Measurements from ENCODE around the gene IL12RB1.
"Not testable (repeated sequence)": the region's sequence is repeated elsewhere in the genome, so short reads cannot be mapped to it uniquely, and the experiment has no call there.

The IL12RB1 gene

DNA sequence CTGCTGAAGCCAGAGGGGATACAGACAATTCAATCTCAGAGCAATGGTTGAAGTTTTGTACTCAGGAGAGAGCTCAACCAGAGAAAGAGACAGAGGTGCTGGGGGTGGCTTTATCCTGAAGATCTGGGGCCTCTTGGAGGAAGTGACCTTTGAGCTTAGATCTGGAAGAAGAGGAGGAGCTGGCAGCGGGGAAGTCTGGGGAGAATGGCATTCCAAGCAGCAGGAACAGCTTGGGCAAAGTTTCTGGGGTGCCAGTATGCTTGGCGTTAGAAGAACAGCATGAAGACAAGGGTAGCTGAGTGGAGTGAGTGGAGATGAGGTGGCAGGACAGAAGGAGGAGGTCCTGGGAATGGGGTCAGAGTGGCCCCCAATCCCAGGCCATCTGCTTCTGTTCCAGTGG lies 22.2 kb upstream of the IL12RB1 start:
- no peak for TF ChIP-seq JUND (IDR thresholded peaks at IDR 0.05; ENCODE audit: low read depth)
- no peak for DNase-seq (ENCODE audit: low read depth in 1 of 2, low spot score in 1 of 2)
- in situ Hi-C loops (cut with HindIII; ENCODE audit: low pct_unique_long_range_greater_than_20kb, low sequenced_read_pairs): no loop called here

DNA sequence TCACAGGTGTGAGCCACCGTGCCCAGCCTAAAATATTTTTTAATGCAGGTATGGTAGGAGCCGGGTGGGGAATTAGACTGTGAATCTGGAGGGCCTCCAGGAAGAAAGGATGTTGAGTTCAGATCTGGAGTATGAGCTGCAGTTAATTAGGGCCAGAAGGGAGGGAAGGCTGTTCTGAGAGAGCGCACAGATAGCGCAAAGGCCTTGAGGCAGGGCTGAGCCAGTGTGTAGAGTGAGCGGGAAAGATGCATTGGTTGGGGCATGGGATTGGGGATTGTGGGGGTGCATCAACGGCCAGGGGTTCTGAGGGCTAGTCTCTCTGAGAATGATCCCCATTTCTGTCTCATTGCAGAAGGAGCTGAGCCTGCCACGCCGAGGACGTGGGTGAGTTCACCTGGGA lies 20.5 kb upstream of the IL12RB1 start:
- no peak for DNase-seq (ENCODE audit: low read depth in 1 of 2, low spot score in 1 of 2)
- in situ Hi-C loops (cut with HindIII; ENCODE audit: low pct_unique_long_range_greater_than_20kb, low sequenced_read_pairs): no loop called here
- TF ChIP-seq JUND (IDR thresholded peaks at IDR 0.05; ENCODE audit: low read depth): no peak

DNA sequence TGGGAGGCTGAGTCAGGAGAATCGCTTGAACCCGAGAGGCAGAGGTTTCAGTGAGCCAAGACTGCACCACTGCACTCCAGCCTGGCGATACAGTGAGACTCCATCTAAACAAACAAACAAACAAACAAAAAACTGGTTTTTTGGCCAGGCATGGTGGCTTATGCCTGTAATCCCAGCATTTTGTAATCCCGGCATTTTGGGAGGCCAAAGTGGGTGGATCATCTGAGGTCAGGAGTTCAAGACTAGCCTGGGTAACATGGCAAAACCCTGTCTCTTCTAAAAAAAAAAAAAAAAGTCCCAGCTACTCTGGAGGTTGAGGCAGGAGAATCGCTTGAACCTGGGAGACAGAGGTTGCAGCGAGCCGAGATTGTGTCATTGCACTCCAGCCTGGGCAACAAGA lies 18.5 kb upstream of the IL12RB1 start:
- in situ Hi-C loops (cut with HindIII; ENCODE audit: low pct_unique_long_range_greater_than_20kb, low sequenced_read_pairs); DNase-seq (ENCODE audit: low read depth in 1 of 2, low spot score in 1 of 2): not testable (repeated sequence)

DNA sequence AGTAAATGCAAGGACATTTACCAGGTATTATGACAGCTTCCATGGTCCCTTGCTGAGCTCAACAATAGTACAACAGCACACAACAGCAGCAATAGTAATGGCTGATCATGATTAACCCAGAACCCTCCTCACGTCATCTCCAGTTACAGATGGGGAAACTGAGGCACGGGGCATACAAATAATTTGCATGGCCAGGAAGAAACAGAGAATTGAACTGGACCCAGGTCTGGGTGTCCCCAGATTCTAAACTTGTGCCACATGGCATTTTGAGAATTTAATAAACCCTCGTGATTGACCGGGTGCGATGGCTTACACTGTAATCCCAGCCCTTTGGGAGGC lies 18.0 kb upstream of the IL12RB1 start:
- no peak for DNase-seq (ENCODE audit: low read depth in 1 of 2, low spot score in 1 of 2)
- TF ChIP-seq JUND (IDR thresholded peaks at IDR 0.05; ENCODE audit: low read depth): no peak
- in situ Hi-C loops (cut with HindIII; ENCODE audit: low pct_unique_long_range_greater_than_20kb, low sequenced_read_pairs): no loop called here

DNA sequence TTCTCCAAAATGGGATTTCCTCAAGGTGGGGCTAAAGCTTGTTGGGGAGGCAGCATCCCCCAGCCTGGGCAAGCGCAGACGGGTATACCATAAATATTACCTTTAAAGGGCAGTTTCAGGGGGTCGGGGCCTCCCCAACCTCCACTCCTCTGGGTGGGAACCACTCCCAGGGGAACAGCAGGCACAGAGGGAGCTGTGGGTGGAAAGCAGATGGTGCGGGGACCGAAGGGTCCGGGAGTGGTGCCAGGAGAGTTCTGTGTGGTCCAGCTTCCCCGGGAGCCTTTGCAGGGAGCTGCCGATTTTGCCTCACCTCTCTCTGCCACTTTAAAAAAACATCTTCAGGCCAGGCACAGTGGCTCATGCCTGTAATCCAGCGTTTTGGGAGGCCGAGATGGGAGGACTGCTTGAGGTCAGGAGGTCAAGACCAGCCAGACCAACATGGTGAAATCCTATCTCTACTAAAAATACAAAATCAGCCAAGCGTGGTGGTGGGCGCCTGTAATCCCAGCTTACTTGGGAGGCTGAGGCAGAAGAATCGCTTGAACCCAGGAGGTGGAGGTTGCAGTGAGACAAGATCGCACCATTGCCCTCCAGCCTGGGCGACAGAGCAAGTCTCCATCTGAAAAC lies 16.3 kb upstream of the IL12RB1 start:
- TF ChIP-seq JUND (IDR thresholded peaks at IDR 0.05; ENCODE audit: low read depth): no peak
- in situ Hi-C loops (cut with HindIII; ENCODE audit: low pct_unique_long_range_greater_than_20kb, low sequenced_read_pairs): no loop called here

DNA sequence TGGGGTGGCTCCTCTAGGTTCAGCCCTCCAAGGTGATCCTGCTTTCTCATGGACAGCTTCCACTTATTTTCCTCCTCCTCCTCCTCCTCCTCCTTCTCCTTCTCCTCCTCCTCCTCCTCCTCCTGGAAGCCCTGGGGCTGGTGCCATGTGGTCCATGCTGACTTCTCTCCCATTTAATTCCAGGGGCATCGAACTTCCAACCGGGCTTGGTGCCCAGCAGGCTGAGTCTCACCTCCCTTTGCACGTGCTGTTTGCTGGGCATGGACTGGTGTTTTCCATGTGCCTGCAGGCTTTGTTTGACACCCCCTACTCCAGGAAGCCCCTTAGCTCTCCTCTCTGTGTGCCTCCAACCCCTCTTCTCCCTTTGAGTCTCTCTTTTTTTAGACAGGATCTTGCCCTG lies 14.5 kb upstream of the IL12RB1 start:
- DNase-seq (ENCODE audit: low read depth in 1 of 2, low spot score in 1 of 2): no peak
- no peak for TF ChIP-seq JUND (IDR thresholded peaks at IDR 0.05; ENCODE audit: low read depth)
- in situ Hi-C loops (cut with HindIII; ENCODE audit: low pct_unique_long_range_greater_than_20kb, low sequenced_read_pairs): no loop called here

More for the DNA sequence above, 16.3 kb upstream of the IL12RB1 start:
- DNase-seq (ENCODE audit: low read depth in 1 of 2, low spot score in 1 of 2): no peak

DNA sequence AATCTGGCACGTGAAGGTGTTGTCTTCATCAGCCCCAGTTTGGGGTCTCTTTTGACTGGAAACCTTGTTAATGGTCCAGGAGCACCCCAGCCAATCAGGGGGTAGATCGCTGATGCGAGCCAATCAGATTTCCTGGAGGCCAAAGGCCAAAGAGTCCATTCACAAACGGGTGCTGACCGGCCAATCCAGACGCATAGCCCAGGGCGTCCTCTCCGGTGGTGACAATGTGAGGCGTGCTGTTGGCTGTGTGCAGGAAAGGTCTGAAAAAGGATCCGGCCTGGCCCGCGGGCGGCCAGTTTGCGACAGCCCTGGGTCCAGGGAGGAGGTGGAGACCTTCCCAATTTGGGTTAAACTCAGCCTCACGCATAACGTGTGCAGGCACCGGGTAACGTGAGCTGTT lies 14.0 kb upstream of the IL12RB1 start:
- in situ Hi-C loops (cut with HindIII; ENCODE audit: low pct_unique_long_range_greater_than_20kb, low sequenced_read_pairs): no loop called here
- TF ChIP-seq JUND (IDR thresholded peaks at IDR 0.05; ENCODE audit: low read depth): no peak
- DNase-seq (ENCODE audit: low read depth in 1 of 2, low spot score in 1 of 2): peak; percentile 53 to 78

DNA sequence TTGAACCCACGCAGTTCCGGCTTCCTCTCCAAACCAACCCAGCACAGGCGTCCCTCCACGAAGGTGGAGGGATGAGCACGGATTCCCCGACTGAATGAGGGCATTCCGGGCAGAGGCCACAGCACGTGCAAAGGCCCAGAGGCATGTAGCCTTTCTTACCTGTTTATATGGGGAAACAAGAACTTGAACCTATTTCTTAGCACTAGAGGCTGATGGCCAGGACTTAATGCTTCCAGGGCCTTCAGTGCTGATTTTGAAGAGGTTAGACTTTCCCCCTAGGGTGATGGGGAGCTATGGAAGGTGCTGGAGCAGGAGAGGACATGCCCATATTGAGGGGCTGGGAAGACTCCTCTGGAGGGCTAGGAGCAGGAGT lies 12.9 kb upstream of the IL12RB1 start:
- DNase-seq (ENCODE audit: low read depth in 1 of 2, low spot score in 1 of 2): no peak
- no peak for TF ChIP-seq JUND (IDR thresholded peaks at IDR 0.05; ENCODE audit: low read depth)
- in situ Hi-C loops (cut with HindIII; ENCODE audit: low pct_unique_long_range_greater_than_20kb, low sequenced_read_pairs): no loop called here

DNA sequence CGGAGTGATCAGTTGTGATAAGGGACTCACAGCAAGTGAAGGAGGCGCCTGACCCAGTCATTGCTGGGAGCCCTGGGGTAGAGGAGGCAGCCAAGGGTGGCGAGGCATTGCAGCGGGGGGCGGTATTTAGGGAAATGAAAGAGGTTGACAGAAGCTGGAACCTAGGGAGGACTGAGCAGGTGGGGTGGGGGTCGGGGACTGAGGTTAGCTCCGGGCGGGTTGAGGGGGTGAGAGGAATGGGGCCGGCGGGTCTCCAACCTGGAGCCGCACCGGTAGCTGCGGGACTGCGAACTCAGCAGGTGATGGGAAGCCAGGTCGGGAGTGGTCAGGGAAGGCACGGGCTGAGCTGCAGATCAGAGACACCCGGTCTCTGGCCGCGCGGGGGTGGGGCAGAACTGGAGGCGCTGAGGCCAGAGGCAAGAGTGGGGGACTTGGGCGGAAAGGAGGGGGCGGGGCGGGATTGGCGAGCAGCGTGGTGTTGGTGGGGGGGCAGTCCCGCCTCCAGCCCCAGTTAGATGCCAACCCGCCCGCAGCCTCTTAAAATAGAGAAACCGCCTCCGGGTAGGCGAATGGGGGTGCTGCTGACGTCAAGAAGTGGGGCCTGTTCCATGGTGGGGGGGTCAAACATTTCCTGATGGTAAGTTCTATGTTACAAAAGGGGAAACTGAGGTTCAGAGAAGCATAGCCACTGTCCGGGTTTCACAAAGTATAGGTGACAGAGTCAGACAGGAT lies 12.3 kb upstream of the IL12RB1 start:
- TF ChIP-seq JUND (IDR thresholded peaks at IDR 0.05; ENCODE audit: low read depth): no peak
- in situ Hi-C loops (cut with HindIII; ENCODE audit: low pct_unique_long_range_greater_than_20kb, low sequenced_read_pairs): no loop called here
- DNase-seq (ENCODE audit: low read depth in 1 of 2, low spot score in 1 of 2): no peak

DNA sequence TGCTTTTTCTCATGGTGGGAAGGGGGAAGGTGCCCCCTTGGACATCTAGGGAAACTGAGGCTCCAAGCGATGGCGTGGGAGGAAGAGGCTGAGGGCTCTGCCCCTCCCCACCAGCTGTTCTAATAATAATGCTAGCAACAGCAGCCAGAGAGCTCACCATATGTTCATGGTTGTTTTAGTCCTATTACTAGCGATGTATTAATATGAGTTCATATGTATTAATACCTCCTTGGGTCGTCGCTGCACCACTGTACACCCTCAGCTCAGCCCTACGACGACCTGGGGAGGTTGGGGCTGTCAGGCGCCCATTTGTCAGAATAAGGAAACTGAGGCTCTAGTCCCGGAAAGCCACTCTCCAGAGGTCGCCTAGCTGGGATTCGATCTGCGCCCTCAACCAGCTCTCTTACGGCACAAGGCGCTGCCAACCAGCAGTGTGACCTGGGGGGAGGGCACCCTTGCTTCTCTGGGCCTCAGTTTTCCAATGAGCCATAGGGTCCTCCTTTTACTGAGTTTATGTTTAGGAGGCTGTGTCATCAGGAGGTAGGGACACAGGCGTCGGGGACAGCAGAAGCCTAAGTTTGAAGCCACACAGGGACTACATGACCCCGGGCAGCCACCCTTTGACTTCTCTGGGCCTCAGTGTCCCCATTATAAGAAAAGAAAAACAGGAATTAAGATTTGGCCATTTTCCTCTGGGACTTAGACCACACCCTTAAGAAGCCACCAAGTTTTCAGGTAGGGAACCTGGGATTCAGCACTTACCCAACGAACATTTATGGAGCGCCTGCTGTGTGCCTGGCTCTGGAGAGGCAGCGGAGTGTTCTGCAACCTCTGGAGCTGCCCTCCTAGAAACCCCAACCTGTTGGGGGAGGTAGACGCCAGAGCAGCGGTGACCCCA lies 11.5 kb upstream of the IL12RB1 start:
- DNase-seq (ENCODE audit: low read depth in 1 of 2, low spot score in 1 of 2): no peak
- in situ Hi-C loops (cut with HindIII; ENCODE audit: low pct_unique_long_range_greater_than_20kb, low sequenced_read_pairs): no loop called here

DNA sequence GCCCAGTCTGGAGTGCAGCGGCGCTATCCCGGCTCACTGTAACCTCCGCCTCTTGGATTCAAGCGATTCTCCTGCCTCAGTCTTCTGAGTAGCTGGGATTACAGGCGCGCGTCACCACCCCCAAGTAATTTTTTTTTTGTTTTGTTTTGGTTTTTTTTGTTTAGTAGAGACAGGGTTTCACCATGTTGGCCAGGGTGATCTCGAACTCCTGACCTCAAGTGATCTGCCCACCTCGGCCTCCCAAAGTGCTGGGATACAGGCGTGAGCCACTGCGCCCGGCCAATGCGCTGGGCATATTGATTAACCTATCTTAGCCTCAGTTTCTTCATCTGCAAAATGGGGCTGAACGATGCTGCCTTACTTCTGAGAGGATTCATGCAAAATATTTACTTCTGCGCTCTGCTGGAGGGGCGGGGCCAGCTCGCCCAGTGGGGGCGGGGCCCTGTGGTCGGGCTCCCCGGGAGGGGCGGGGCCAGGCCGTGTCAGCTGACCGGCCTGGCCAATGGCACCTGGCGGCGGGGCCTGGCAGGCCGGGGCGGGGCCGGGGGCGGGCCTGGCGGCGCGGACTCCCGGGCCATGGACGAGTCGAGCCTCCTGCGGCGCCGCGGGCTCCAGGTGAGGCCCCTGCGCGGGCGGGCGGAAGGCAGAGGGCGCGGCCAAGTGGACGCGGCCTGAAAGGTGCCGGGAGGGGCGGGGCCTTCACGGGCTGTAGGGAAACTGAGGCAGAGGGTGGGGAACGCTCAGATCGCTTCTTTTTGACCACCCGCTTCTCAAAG lies 10.7 kb upstream of the IL12RB1 start, which contains the start of gene MAST3:
MAST3 (plus strand) TSS at position 562 of the 776 bp plus-strand sequence; CDS start at position 577, 15 bp downstream.
- peak; percentile 88 to 91 for DNase-seq (ENCODE audit: low read depth in 1 of 2, low spot score in 1 of 2)
- in situ Hi-C loops (cut with HindIII; ENCODE audit: low pct_unique_long_range_greater_than_20kb, low sequenced_read_pairs): no loop called here
- TF ChIP-seq JUND (IDR thresholded peaks at IDR 0.05; ENCODE audit: low read depth): no peak

More for the DNA sequence above, 11.5 kb upstream of the IL12RB1 start:
- TF ChIP-seq JUND (IDR thresholded peaks at IDR 0.05; ENCODE audit: low read depth): no peak

DNA sequence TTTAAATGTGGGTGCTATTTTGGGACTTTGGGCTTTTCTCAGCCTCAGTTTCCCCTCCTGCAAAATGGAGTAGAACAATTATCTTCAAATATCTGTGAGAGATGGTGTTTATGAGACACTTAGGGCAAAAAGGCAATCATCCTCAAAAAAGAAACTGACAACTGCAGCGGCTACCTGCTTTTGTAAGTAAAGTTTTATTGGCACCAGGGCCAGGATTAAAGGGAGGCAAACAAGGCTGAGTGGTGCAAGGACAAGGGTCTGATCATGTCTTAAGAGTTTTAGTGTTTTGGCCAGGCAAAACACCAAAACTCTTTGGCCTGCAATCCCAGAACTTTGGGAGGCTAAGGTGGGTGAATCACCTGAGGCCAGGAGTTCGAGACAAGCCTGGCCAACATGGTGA lies 9.5 kb upstream of the IL12RB1 start:
- TF ChIP-seq JUND (IDR thresholded peaks at IDR 0.05; ENCODE audit: low read depth): no peak
- no peak for DNase-seq (ENCODE audit: low read depth in 1 of 2, low spot score in 1 of 2)
- in situ Hi-C loops (cut with HindIII; ENCODE audit: low pct_unique_long_range_greater_than_20kb, low sequenced_read_pairs): no loop called here
